Activated T-cell treated with anti-CD3 and anti-CD28 coated beads, Interleukin-2, amount 50 U/mL, for 48 hours (primary cell): Measurements from ENCODE around the gene KCNQ1.

Experiments
- DNase-seq, 2 experiments: peaks; one replicate each; pipeline ENCODE4 v3.0.0-alpha.2; 2020

The KCNQ1 gene

DNA sequence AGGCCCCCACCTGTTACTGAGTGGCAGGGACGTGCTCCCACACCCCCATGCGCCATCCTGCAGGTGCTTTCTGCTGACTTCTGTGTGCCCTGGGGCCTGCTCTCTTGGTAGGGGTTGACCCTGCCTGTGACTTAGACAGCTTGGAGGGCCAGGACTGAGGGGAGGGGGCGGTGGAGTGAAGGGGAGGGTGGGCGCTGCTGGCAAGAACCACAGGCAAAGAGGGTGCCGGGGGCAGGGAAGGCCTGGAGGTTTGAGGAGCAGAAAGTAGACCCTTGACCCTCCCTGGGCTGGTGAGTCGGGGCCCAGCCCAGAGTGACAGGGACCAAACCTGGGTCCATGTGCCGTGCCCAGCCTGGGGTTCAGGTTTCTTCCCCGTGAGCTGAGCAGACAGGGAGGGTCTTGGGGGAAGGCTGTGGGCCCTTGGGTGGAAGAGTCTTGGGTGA lies 17.8 kb downstream of the KCNQ1 start:
- peak in 1 of 2 experiments; percentile 7 for DNase-seq

DNA sequence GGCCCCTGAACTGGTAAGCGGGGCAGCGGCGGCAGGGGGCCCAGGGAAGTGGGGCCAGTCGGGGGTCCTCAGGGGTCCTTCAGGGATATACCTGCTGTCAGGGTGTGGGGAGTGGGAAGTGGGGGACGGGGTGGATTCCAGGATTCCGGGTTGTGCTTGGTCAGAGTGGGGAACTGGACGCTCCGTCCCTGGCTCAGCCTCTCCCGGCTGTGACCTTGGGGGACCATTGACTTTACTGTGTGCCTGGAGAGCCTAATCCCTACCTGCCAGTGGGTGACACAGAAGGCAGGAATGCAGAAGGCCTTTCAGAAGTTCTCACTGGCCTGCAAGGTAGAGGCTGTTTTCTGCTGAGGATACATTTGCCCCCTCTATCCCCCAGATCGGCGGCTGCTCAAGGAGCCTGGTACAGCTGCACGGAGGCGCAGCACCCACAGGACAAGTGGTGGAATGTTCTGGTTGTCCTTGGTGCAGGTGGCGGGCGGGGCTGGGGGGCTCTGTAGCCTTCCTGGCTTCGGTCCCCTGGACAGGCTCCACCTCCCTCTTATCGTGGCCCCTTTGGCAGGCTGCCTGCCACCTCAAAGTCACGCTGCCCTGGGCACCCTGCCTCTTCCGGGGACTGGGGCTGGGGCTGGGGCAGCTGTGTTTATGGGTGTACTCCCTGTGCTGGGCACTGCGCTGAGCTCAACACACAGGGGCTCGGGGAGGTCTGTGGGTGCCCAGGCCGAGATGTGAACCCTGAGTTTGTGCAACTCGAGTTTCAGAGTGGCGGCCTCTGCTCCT lies 18.4 kb downstream of the KCNQ1 start:
- peak; percentile 13 to 16 for DNase-seq

DNA sequence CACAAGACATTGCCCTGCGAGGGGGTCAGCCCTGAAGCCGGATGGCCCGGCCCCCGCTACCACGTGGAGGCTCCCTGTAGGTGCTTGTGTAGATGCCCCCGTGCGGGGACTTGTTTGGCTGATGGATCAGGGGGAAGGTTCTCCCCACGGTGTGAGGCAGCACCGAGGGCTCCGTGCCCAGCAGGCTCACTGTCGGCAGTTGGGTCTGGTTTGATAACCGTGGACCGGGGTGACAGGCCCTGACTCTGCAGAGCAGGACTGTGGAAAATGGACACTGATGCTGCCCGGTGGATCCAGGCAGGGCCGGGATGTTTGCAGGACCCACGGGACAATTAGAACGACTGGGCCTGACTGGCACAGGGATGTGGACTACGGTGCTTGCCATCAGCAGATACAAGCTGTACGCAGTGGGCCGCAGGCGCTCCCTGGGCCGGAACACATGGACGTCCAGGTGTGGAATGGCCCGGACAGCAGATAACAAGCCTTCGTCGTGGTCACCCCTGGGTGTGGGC lies 19.0 kb downstream of the KCNQ1 start:
- peak; percentile 13 to 15 for DNase-seq

DNA sequence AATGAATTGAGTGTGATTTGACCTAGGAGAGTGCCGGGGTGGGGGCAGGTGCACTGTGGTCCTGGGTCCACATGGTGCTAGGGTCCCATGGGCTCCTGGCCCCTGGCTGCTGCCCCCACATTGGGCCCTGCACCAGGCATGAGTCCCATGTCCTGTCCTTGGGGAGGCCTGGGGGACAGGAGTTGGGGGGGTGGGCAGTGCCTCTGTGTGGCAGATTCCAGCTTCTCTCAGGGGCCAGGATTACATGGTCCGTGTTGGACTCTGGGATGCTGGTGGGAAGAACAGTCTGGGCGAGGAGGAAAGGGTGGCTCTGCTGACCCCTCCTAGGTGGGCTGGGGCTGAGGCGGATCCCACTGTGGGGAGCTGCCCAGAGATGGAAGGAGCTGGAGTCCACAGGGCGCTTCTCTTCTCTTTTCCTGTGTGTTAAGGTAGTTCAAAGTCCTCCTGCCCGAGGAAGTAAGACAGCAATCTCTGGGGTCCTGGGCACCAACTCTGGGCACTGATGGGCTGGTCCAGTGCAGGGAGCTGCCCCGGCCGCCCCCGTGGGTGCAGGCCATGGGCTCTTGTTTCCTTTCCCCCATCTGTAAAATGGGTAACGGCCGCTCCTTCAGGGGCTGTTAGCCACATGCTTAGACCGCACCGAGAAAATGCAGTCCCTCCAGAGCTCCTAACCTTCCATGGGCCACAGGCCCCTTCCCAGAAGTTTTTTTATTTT lies 19.8 kb downstream of the KCNQ1 start:
- DNase-seq: peak; percentile 11 to 15

DNA sequence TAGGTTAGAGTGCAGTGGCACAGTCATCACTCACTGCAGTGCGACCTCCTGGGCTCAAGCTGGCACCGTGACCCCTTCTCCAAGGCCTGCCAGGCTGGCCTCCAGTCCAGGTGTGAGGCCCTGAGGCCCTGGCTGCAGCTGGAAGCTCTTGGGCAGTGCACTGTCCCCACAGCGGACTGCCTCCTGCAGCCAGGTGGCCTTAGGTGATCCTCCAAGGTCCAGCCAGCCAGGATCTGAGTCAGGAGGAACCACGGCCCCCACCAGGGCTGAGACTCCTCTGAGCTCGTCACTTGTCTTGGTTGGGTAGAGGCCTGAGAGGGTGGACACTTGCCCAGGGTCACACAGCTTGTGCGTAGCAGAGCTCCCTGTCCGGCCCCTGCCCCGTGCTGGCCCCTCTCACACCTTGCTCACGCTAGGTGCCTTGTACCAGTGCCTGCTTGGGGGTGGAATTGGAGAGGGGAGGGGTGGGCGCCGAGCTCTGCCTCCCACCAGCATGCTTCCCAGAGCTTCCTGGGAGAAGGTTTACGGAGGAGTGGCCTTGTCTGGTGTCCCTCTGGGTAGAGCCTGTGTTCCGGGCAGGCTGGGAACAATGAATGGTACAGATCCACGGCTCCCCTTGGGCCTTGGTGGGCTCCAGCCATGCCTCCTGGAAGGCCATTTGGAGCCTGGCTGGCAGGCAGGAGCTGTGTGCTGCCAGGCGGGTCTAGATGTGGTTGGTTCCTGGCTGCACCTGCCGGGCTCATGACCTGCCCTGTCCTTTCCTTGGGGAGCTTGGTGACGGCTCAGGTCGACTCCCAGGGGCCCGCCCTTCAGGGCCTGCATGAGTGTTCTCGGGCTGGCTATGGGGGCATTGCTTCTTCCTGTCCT lies 20.6 kb downstream of the KCNQ1 start:
- DNase-seq: peak; percentile 15 to 16

DNA sequence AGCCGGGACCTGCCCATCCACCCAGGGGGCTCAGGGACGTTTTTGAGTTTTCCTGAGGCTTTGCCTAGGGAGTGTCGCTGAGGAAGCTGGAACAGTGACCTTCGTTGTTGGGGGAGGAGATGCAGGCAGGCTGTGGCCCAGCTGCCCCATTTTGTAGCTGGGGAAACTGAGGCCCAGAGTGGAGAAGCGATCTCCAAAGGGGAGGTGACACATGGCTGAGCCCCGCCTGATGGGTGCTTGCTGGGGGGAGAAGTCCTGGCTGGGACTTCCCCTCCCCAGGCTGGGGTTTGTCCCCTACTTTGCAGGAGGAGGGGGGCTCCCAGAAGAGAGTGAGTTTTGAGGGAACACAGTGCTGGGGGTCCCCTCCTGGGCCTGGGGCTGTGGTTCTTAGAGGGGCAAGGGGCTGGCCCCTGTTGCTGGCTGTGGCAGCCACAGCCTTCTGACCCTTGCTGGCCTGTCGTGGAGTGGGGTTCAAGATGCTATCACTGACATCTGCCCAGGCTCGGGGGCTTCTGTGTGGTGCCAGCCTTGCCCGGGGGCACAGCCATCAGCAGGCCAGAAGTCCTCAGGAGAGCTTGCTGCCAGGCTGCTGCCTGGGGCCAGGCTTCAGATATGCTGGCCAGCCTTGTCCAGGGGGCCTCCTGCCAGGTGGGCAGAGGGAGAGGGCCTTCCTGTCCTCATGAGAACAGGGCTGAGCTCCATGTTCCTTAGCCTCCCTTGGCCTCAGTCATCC lies 21.4 kb downstream of the KCNQ1 start:
- DNase-seq: peak in 1 of 2 experiments; percentile 13

DNA sequence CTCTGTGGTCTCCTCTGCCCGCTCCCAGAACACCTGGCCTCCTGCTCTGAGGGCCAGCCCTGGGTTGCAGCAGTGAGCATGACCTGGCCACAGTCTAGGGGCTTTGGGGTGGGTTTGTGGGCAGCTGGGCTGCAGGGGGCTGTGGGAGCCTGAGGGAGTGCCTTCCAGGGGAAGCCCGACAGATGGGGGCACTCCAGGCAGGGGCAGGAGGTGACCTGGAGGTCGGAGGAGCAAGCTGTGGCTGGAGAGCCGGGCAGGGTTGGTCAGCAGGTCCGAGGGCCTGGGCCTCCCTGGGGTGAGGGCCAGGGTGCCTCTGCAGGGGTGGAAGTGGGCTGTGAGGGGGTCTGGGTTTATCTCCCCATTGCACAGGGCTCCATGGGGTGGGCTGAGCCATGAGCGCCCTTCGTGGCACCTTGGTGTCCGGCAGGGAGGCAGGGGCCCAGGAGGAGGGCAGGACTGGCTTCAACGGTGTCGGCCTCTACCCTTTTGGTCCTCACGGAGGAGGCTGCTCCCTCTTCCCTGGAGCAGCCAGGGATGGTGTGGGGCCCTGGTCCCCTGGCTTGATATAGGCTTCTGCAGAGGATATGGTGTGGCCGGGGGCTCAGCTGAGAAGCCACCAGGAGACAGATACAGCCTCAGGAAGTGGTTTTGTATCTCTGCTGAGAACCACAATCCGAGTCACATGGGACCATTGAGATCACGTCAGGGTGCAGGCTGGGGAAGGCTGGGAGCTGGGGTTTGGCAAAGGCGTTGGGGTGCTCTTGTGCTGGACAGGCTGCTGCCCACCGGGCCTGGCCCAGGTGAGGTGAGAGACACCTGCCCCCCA lies 22.3 kb downstream of the KCNQ1 start:
- DNase-seq: peak; percentile 48 to 67

DNA sequence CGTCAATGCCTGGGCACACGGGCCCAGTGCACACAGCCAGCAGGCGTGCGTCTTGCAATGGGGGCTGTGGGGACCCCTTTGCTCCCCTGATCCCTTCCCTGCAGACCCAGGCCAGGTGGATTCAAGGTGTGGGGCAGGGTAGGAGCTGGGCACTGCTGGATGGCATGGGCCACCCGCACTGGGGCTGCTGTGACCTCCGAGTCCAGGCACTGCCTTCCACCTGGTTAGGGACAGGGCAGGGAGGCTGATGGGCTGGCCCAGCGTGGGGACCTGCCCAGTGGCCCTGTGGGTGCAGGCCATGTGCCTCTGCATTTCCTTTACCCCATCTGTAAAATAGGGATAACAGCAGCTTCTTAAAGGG lies 22.9 kb downstream of the KCNQ1 start:
- DNase-seq: peak; percentile 16 to 19

DNA sequence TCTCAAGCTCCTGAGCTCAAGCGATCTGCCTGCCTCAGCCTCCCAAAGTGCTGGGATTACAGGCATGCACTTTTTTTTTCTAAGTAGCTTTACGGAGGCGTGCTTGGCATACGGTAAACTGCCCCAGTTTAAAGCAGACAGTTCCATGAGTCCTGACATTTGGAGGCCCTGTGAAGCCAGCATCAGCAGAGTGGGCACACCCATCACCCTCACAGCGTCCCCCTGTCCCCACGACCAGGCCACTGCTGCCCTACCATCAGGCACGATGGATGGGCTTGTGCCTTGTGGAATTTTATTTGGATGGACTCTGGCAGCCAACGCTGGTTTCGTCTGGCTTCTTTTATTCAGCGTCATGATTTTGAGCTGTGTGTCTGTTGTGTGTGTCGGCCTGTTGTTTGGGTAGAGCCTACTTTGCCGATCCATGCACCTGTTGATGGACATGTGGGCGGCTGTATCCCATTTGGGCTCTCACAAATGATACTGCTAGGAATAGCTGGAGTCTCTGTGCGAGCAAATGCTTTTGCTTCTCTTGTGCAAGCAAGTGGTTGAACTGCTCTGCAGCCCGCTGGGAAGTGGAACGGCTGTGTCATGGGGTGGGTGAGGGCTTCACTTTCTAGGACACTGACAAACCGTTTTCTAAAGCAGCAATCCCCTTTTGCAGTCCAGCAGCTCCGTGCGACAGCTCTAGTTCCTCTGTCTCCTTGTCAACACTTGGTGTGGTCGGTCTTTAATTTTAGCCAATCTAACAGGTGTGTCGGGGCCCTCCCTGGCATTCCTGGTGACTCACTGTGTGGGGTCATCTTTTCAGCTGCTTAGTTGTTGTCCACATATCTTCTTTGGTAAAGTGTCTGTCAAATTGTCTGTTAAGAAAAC lies 23.8 kb downstream of the KCNQ1 start:
- peak; percentile 14 to 15 for DNase-seq

DNA sequence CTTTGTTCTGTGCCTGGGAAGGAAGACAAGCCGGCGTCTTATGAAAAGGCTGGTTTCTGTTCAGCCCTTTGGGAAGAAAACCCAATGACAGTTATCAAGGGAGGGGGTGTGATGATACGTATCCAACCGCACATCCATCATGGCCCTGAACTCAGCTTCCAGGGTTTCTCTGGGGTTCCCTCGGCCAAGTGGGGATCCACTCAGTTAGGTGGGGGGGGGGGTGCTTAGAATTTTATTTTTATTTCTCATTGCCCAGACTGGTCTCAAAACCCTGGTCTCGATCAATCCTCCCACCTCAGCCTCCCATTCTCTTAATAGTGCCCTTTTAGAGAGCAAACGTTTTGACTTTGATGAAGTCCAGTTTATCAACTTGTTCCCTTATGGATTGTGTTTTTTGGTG lies 25.7 kb downstream of the KCNQ1 start:
- DNase-seq: no peak

DNA sequence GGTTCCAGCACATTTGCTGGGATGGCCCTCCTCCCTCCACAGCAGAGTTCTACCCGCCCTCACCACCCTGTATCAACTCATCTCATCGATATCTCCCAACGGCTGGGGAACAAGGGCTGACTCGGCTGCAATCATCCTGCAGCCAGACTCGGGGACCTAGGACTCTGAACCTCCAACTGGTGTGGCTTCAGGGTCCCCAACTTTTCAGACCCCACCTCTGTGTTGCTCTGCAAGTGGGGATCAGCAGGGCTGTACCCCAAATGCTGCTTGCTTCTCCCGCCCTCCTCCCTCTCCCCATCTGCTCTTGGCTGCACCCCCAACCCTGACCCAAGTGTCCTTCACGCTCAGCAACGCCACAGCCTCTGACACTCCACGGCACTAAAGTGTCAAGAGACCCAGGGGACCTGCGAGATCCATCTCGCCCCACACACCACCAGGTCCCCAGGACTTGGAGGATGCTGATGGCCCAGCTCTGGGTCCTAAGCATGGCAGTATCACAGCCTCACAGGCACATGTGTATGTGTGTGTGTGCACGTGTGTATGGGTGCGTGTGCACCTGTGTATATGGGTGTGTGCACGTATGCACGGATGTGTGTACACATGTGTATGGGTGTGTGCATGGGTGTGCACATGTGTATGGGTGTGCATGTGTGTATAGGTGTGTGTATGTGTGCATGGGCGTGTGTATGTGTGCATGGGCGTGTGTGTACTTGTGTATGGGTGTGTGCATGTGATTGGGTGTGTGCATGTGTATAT lies 26.4 kb downstream of the KCNQ1 start:
- DNase-seq: no peak

DNA sequence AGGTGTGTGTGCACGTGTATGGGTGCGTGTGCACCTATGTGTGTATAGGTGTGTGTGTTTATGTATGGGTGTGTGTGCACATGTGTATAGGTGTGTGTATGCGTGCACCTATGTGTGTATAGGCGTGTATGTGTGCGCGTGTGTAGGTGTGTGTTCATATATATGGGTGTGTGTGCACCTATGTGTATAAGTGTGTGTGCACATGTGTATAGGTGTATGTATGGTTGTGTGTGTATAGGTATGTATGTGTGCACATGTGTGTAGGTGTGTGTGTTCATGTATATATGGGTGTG lies 26.9 kb downstream of the KCNQ1 start:
- DNase-seq: no peak

DNA sequence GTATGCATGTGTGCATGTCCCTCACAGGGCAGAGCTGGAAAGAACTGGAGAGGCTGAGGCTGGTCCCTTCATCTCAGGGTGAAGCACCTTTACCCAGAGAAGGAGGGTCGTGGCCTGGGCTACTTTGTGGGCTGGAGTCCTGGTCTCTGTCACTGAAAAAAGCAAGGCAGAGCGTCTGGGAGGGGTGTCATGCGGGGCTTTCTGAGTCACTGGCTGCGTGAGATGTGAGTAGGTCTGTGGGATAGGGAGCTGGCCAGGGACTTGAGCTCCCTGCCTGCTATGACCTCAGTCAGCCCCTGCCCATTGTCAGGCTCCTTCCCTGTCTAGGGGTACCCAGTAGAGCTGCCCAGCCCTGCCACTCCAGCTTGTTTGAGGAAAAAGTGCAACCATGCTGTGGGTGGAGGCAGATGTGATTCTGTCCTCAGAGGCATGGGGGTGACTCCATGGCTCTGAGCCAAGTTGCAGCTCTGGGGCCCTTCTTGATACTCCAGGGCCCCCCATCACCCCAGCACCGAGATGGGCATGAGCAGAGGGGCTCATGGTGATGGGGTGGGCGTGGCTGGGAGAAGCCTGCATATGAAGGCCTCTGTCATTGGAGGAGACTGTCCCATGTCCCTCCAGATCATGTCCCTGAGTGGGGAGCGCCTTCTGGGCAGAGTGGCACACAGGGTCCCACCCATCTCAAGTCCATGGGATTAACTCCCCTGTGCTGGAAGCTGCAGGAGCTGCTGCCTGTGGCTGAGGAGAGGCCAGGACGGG lies 27.8 kb downstream of the KCNQ1 start:
- no peak for DNase-seq

DNA sequence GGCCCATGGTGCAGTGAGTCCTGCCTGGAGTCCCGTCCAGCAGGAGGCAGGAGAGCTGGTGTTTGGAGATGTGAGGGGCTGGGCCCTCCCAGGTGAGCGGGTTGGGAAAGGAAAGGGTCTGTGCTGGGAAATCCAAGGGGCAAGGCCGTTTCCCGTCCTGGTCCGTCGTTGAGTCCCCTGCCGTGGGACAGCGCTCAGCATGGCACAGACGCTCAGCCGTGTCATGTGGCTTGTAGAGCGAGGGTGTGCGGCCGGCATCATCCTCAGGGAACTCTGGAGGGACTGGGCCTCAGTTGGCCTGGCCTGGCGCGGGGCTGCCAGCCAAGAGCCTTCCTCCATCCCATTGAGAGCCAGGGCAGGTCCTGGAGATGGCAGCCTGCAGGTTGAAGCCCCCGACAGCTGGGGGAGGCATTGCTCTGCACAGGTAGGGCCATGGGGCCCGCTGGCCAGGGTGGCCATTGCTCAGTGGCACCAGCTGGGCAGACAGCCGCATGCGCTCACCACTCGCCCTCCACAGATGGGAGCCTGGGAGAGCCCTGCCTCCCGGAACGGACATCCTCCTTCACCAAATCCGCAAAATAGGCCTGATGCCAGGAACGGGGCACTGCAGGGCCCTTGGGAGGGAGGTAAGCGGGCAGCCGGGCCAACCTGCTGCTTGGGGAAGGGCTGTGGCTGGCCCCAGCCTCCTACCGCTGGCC lies 28.7 kb downstream of the KCNQ1 start:
- no peak for DNase-seq

DNA sequence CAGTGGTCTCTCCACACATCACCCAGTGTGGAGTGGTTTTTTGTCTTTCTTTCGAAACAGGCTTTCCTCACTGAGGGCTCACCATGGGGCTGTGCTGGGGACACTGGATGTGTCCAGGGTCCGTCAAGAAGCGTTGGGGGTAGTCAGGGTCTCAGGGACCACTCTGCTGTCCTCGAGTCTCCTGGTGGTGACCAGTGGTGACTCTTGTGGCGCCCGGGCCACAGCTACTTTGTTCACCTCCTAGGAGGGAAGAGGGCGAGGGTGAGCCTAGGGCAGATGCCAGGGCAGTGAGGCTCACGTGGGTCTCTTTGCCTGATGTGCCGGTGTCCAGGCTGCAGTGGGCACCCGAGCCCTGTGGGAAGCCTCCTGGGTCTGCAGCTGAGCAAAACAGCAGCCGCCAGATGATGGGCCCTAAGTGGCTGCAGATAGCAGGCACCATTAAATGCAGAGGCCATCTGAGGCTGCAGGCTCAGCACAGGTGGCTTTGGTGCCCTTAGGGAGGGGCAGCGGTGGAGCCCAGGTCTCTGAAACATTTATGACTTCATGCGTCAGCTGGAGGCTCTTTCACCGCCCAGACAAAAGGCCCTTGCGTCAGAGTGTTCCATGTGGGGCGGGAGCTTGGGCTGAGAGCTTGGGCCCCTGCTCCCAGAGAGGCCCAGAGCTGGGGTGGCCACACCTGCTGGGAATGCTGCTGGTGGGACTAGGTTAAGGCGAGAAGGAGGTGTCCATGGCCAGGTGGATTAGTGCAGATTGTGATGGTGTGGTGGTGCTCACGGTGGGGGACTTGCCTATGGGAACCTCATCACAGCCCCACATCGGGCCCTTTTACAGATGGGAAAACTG lies 29.5 kb downstream of the KCNQ1 start:
- DNase-seq: no peak

DNA sequence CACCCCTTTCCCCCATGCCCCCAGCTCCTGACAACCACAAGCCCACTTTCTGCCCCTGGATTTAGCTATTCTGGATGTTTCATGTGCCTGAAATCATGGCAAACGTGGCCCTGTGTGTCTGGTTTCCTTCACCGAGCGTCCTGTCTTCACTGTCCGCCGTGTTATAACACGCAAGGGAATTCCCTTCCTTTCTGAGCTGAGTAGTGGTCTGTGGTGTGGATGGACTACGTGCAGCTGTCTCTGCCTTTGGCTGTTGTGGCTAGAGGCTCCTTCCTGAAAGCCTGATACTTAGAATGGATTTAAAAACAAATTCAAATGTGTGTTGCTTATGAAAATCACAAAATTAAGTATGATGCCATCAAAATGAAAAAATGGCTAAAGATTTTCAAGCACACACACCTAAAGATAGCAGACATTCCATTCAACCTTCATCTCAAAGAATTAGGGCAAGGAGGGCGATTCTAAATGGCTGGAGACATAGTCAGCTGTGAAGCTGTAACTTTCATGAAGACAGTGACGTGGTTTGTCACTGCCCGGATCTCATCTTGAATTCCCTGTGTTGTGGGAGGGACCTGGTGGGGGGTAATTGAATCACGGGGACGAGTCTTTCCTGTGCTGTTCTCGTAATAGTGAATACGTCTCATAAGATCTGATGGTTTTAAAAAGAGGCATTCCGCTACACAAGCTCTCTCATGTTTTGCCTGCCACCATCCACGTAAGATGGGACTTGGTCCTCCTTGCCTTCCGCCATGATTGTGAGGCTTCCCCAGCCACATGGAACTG lies 30.5 kb downstream of the KCNQ1 start:
- DNase-seq: no peak

DNA sequence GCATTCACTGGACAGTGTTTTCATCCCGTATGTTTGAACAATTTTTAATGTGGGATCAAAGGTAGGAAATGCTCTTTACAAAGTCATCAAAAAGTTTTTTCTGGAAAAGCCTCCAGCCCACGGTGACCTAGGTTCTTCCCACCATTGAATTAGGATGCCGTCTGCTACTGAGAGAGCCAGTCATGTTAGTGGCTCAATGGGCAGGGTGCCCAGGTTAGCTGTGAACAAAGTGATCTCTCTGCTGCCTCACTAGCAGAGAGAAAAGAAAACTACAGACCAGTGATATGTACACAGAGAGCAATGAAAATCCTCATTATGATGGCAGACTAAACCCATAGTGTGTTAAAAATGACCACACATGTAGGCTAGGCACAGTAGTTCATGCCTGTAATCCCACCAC lies 32.4 kb downstream of the KCNQ1 start:
- DNase-seq: no peak
